Epidermal melanocyte (primary cell): Measurements from ENCODE around the gene RBM26.
"Not testable (repeated sequence)": the region's sequence is repeated elsewhere in the genome, so short reads cannot be mapped to it uniquely, and the experiment has no call there.

Experiments
- DNase-seq: peaks from one replicate; pipeline ENCODE4 v3.0.0; 2011; ENCODE audit warnings: low spot score; ENCODE audit not compliant: insufficient read length

RBM26 gene

DNA sequence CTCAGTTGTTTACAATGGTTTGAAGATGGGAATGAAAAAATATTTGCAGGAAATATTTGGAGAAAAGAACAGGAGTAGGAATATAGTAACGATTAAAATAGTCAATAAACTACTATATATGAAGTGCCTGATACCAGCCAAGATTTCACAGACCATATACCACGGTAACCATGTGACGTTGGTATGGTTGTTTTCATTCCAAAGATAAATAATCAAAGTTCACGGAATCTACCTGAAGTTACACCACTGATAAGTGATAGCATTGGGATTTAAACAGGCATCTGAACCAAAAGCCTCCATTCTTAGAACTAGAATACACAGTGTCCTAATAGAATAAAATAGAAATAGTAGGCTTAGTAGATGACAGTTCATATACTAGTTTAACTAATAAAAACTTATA lies 123.5 kb downstream of the RBM26 start:
- no peak for DNase-seq

DNA sequence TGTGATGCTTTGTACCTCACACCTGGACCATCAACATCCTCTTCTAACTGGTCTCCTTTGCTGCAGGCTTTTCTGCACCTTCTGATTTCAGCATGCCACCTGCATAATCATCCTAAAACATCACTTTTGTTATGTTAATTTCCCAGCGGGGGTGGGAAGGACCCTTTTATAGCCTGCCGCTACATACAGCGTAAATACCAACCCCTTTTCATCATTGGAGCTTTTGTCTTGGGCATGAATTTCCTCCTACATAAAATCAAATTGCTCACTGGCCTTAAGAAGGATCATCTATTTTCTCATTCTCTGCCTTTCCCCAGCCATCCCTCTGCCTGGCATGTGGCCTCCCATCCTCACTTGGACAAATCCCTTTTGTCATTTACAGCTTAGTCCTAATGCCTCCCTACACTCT lies 124.7 kb downstream of the RBM26 start:
- no peak for DNase-seq

- DNase-seq: not testable (repeated sequence)
Observed at GRCh38 chr13:79279735-79280134, 126.3 kb downstream of the RBM26 start.

DNA sequence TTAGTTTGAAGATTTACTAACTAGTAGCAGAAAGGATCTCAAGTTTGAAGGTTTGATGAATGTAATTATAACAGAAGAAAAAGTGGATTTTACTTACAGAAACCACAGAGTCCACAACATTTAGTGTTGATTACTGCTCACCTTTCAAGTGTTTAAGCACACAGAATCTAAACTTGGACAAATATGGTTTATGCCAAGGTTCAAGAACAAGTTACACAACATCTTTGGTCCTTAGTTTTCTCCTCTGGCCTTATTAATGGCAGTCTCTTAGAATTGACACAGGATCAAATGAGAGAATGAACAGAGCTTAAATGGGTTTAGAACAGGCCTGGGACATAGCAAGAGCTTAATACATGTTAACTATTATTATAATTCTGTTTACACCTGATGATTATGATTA lies 133.0 kb downstream of the RBM26 start:
- DNase-seq: no peak

GRCh38 chr13:79271616-79272015 lies 134.4 kb downstream of the RBM26 start:
- DNase-seq: no peak

- no peak for DNase-seq
Observed at GRCh38 chr13:79270859-79271258, 135.2 kb downstream of the RBM26 start.
